ENCODE measurements around the gene GOLGA6L10. TPM values are rescaled to one million over a fixed set of nuclear protein-coding genes. Genes with fewer than 3 reads are reported as not detected.
"Not testable (repeated sequence)": the region's sequence is repeated elsewhere in the genome, so short reads cannot be mapped to it uniquely, and the experiment has no call there.

Gene GOLGA6L10
- total RNA-seq, 1 donor: 0.45 TPM

- no peak overlapping the region for H3K4me3 ChIP-seq (ENCODE audit: low read depth, low read length)
- no peak for TF ChIP-seq CTCF (IDR thresholded peaks at IDR 0.05; ENCODE audit: insufficient read depth, low read length)
Observed at GRCh38 chr15:82317091-82317489, 32.2 kb downstream of the GOLGA6L10 start.

GRCh38 chr15:82316247-82317090 is 32.8 kb downstream of the GOLGA6L10 start:
- not testable (repeated sequence) for H3K4me3 ChIP-seq (ENCODE audit: low read depth, low read length); DNase-seq (ENCODE audit: low read depth)

More at GRCh38 chr15:82317091-82317489, 32.2 kb downstream of the GOLGA6L10 start:
- DNase-seq (ENCODE audit: low read depth): no peak

GRCh38 chr15:82315519-82316246 is 33.6 kb downstream of the GOLGA6L10 start:
- H3K4me3 ChIP-seq (ENCODE audit: low read depth, low read length): no peak overlapping the region
- DNase-seq (ENCODE audit: low read depth): no peak
- no peak for TF ChIP-seq CTCF (IDR thresholded peaks at IDR 0.05; ENCODE audit: insufficient read depth, low read length)

GRCh38 chr15:82314769-82315518 is 34.3 kb downstream of the GOLGA6L10 start:
- DNase-seq (ENCODE audit: low read depth): no peak
- no peak for TF ChIP-seq CTCF (IDR thresholded peaks at IDR 0.05; ENCODE audit: insufficient read depth, low read length)
- no peak overlapping the region for H3K4me3 ChIP-seq (ENCODE audit: low read depth, low read length)

- not testable (repeated sequence) for DNase-seq (ENCODE audit: low read depth); H3K4me3 ChIP-seq (ENCODE audit: low read depth, low read length)
Observed at GRCh38 chr15:82313951-82314768, 35.1 kb downstream of the GOLGA6L10 start.

GRCh38 chr15:82313446-82313845 is 35.8 kb downstream of the GOLGA6L10 start:
- no peak for TF ChIP-seq CTCF (IDR thresholded peaks at IDR 0.05; ENCODE audit: insufficient read depth, low read length)
- DNase-seq (ENCODE audit: low read depth): no peak
- H3K4me3 ChIP-seq (ENCODE audit: low read depth, low read length): no peak overlapping the region

GRCh38 chr15:82312586-82313349 is 36.5 kb downstream of the GOLGA6L10 start:
- H3K4me3 ChIP-seq (ENCODE audit: low read depth, low read length): no peak overlapping the region
- TF ChIP-seq CTCF (IDR thresholded peaks at IDR 0.05; ENCODE audit: insufficient read depth, low read length): no peak
- no peak for DNase-seq (ENCODE audit: low read depth)

GRCh38 chr15:82311321-82311720 is 38.0 kb downstream of the GOLGA6L10 start:
- DNase-seq (ENCODE audit: low read depth): not testable (repeated sequence)

More at GRCh38 chr15:82311321-82311720, 38.0 kb downstream of the GOLGA6L10 start:
- H3K4me3 ChIP-seq (ENCODE audit: low read depth, low read length): not testable (repeated sequence)

All from fibroblast of the aortic adventitia (primary cell).